BLaER1 (cell line): ENCODE measurements around the gene EXOC3L4.
A peak's percentile ranks its signal among the peaks of the same experiment; 100 is the strongest.

Experiments
- H3K27ac ChIP-seq: shearing (Covaris generic); formaldehyde crosslinking; 2 replicates; pipeline ENCODE4 v1.8.1; 2022
- H3K27me3 ChIP-seq: shearing (Covaris generic); formaldehyde crosslinking; 2 replicates; pipeline ENCODE4 v1.8.1; 2022
- H3K36me3 ChIP-seq: shearing (Covaris generic); formaldehyde crosslinking; 2 replicates; pipeline ENCODE4 v1.8.1; 2022
- H3K4me1 ChIP-seq: shearing (Covaris generic); formaldehyde crosslinking; 2 replicates; pipeline ENCODE4 v1.8.1; 2022
- H3K4me2 ChIP-seq: shearing (Covaris generic); formaldehyde crosslinking; 2 replicates; pipeline ENCODE4 v1.8.1; 2022
- H3K4me3 ChIP-seq: shearing (Covaris generic); formaldehyde crosslinking; 2 replicates; pipeline ENCODE4 v1.8.1; 2022
- H3K9ac ChIP-seq: shearing (Covaris generic); formaldehyde crosslinking; 2 replicates; pipeline ENCODE4 v1.8.1; 2022
- H3K9me3 ChIP-seq: shearing (Covaris generic); formaldehyde crosslinking; 2 replicates; pipeline ENCODE4 v1.8.1; 2022
- H4K20me1 ChIP-seq: shearing (Covaris generic); formaldehyde crosslinking; 2 replicates; pipeline ENCODE4 v1.8.1; 2022
- Cebpa-rat ChIP-seq: shearing (Covaris generic); IDR thresholded peaks from 2 replicates; pipeline ENCODE4 v1.8.1; 2022

The EXOC3L4 gene

DNA sequence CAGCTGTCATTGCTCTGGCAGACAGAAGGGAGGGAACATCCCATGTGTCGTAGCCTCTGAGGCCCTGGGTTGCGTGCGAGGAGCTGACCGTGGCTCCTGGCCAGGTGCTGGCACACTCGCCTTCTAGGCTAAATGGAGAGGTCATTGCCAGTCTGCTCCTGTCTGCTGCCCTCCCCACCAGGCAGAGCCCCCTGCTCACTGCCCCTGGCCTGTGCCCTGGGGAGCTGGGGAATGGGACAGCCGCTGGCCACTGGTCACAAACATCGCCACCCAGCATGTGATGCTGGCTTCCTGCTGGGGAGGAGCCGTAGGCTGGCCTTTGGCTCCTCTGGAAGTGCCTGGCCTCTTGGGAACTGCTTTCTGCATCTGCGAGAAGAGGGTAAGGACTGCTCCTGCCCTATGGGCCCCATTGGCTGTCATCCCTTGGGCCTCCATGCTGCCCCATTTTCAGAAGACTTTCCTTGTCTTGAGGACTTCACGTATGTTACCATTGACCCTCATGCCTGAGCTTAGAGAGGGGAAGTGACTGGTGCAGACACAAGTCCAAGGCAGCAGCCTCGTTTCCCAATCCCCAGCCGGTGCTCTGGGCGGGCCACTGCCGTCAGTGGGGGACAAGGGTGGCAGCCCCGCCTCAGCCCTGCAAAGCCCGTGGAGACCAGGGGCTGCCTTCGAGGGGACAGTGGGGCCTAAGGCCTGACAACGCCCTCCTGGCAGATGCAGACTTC lies 26.8 kb downstream of the EXOC3L4 start:
- Histone ChIP-seq H3K4me2 (peak overlapping the region; percentile 100), H3K4me3 (no peak overlapping the region), H3K36me3 (peaks cover 10% of the 10 kb centered on the region), H3K27me3 (no peaks in the 10 kb centered on the region), H4K20me1 (peaks cover 23% of the 10 kb centered on the region), H3K27ac (peak overlapping the region; percentile 74), H3K9me3 (no peaks in the 10 kb centered on the region), H3K4me1 (peaks cover 91% of the 10 kb centered on the region), H3K9ac (0 out of 2 replicates have a peak overlapping the region, but pooled peaks have one; percentile 9)
- TF ChIP-seq Cebpa-rat = no peak

- peaks cover 83% of the 10 kb centered on the region for H3K4me1 ChIP-seq
- peak overlapping the region; percentile 100 for H3K4me2 ChIP-seq
- H3K27me3 ChIP-seq = no peaks in the 10 kb centered on the region
- peaks cover 17% of the 10 kb centered on the region for H3K36me3 ChIP-seq
- peaks cover 29% of the 10 kb centered on the region for H4K20me1 ChIP-seq
- H3K4me3 ChIP-seq = peak overlapping the region; percentile 87
- peak; percentile 51; the same call in 1 of the 2 replicates for TF ChIP-seq Cebpa-rat
- peak overlapping the region; percentile 96 for H3K27ac ChIP-seq
- H3K9me3 ChIP-seq = no peaks in the 10 kb centered on the region
- peak overlapping the region; percentile 92 for H3K9ac ChIP-seq
Measured at GRCh38 chr14:103121846-103122584, 27.5 kb downstream of the EXOC3L4 start.

DNA sequence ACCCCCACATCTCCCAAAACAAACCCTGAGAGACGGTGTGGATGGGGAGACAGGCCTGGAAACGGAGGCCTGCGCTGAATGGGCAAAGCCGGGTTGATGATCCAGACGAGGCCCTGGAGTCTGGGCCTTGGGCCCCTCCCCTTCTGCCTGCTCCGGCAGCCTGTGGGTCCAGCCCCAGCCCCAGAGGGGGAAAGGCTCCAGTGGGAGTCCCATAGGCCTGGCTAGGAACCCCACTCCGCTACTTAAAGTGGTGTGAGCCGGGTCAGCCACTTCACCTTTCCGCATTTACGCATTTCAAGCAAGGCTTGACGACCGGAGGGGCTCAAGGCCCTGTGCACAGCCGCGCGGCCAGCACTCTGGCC lies 28.0 kb downstream of the EXOC3L4 start:
- H3K4me3 ChIP-seq = peak overlapping the region; percentile 87
- H3K27ac ChIP-seq = peak overlapping the region; percentile 96
- H4K20me1 ChIP-seq = peaks cover 32% of the 10 kb centered on the region
- no peak for TF ChIP-seq Cebpa-rat
- H3K9ac ChIP-seq = peak overlapping the region; percentile 92
- peaks cover 22% of the 10 kb centered on the region for H3K36me3 ChIP-seq
- no peaks in the 10 kb centered on the region for H3K9me3 ChIP-seq
- H3K4me1 ChIP-seq = peaks cover 78% of the 10 kb centered on the region
- H3K4me2 ChIP-seq = peak overlapping the region; percentile 100
- no peaks in the 10 kb centered on the region for H3K27me3 ChIP-seq

DNA sequence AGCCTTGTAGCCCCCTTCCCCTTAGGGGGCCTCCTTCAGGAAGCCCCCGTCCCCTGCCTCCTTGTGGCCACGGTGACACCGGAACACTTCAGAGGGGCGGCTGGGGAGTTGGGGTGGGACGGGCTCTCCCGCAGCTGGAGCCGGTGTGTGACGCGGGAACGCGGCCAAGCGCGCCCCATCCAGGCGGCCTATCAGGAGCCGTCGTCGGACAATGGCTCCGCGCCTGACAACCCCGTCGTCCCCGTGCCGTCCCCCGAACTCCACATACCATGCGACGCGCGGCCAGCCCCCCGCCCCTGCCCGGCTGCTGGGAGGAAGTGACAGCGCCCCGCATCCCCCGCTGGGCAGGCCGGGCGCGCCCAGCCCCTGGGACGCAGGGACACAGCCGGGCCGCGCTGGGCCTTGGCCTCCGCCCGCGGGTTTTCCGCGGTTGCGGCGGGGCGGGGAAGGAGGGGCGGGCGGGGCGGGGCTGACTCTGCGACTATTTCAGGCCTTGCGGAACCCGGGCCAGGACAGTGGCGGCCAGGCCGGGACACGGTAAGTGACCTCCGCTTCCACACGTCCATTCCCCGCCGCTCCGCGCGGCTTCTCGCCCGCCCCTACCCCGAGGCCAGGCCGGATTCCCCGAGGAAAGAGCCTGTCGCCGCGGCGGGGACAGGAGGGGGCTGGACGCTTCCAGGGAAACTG lies 28.6 kb downstream of the EXOC3L4 start, which contains the start of gene TNFAIP2:
Gene TNFAIP2, plus strand, starts transcription at position 515 of the 687 bp plus-strand sequence. CDS start 2,997 bp downstream, outside the sequence.
- TF ChIP-seq Cebpa-rat = no peak
- peak within 1 kb of the TSS; percentile 96 for H3K27ac ChIP-seq

DNA sequence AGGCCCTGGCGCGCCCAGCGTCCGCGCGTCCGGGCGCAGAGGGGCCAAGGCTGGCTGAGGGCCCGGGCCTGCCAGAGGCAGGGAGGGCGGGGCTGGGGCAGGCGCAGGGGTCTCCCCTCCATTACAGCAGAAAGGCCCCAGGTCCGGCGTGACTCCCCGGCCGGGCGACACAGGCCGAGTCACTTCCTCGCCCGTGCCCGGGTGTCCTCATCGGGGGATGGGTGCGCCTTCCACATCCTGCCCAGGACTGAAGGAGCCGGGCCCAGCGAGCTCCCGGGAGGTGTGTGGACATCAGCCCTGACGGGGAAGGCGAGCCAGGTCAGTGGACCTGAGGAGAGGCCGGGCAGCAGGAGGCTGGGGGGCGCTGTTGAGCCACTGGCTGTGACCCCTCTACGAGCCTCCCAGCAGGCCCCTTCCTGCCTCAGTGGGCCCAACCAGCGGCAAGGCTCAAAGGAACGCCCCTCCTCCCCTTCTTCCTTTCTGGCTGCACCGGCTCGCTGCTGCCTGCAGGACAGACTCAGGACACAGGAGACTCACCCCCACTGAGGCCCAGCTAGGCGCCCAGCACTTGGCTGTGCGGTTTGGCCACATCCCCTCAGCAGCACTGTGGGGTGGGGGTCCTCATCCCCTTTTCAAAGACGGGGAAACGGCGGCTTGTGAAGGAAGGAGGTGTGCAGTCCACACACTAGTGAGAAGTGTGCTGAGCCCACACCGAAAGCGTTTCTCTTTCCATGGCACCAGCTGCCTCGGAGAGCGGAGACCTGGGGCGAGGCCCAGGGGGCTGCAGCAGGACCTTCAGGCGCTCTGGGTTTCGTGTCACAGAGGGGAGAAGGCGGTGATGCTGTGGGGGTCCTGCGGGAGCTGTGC lies 29.3 kb downstream of the EXOC3L4 start:
- Histone ChIP-seq H3K9ac (peak overlapping the region; percentile 92), H3K4me2 (peak overlapping the region; percentile 100), H3K9me3 (no peaks in the 10 kb centered on the region), H3K27me3 (no peaks in the 10 kb centered on the region), H3K4me1 (peaks cover 79% of the 10 kb centered on the region), H4K20me1 (peaks cover 45% of the 10 kb centered on the region), H3K27ac (peak overlapping the region; percentile 96), H3K36me3 (peaks cover 35% of the 10 kb centered on the region), H3K4me3 (peak overlapping the region; percentile 87)
- TF ChIP-seq Cebpa-rat = no peak

More for the DNA sequence above, 28.6 kb downstream of the EXOC3L4 start, which contains the start of gene TNFAIP2:
- no peaks in the 10 kb centered on the region for H3K9me3 ChIP-seq
- H3K36me3 ChIP-seq = peaks cover 27% of the 10 kb centered on the region
- H3K4me2 ChIP-seq = peak within 1 kb of the TSS; percentile 100
- H4K20me1 ChIP-seq = peaks cover 38% of the 10 kb centered on the region
- H3K4me1 ChIP-seq = peaks cover 79% of the 10 kb centered on the region
- peak within 1 kb of the TSS; percentile 92 for H3K9ac ChIP-seq
- H3K4me3 ChIP-seq = peak within 1 kb of the TSS; percentile 87
- no peaks in the 10 kb centered on the region for H3K27me3 ChIP-seq

DNA sequence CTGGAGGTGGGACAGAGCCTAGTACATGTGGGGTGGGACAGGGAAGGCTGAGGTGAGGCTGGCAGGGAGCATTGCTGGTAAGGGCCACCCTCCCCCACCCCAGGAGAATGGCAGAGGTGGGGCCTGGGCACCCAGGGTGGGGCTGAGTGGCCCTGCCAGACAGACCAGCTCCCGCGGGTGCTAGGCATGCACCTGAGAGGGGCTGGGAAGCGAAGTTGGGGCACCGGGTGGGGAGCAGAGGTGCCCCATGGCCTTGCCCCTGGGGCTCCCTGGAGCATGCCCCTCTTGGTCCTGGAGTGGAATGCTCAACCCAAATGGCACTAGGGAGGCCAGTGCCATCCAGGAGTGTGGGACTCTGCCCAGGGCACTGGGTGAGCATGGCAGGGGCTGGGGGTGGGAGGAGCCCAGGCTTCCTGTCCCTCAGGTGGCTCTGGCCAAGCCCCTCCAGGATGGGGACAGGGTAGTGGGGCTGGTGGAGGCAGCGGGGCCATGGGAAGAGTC lies 30.0 kb downstream of the EXOC3L4 start:
- no peak for TF ChIP-seq Cebpa-rat
- Histone ChIP-seq H3K27me3 (no peaks in the 10 kb centered on the region), H3K36me3 (peaks cover 42% of the 10 kb centered on the region), H3K27ac (peak overlapping the region; percentile 96), H3K9me3 (no peaks in the 10 kb centered on the region), H3K4me1 (peaks cover 75% of the 10 kb centered on the region), H3K4me3 (peak overlapping the region; percentile 87), H3K9ac (peak overlapping the region; percentile 92), H3K4me2 (peak overlapping the region; percentile 100), H4K20me1 (peaks cover 52% of the 10 kb centered on the region)

DNA sequence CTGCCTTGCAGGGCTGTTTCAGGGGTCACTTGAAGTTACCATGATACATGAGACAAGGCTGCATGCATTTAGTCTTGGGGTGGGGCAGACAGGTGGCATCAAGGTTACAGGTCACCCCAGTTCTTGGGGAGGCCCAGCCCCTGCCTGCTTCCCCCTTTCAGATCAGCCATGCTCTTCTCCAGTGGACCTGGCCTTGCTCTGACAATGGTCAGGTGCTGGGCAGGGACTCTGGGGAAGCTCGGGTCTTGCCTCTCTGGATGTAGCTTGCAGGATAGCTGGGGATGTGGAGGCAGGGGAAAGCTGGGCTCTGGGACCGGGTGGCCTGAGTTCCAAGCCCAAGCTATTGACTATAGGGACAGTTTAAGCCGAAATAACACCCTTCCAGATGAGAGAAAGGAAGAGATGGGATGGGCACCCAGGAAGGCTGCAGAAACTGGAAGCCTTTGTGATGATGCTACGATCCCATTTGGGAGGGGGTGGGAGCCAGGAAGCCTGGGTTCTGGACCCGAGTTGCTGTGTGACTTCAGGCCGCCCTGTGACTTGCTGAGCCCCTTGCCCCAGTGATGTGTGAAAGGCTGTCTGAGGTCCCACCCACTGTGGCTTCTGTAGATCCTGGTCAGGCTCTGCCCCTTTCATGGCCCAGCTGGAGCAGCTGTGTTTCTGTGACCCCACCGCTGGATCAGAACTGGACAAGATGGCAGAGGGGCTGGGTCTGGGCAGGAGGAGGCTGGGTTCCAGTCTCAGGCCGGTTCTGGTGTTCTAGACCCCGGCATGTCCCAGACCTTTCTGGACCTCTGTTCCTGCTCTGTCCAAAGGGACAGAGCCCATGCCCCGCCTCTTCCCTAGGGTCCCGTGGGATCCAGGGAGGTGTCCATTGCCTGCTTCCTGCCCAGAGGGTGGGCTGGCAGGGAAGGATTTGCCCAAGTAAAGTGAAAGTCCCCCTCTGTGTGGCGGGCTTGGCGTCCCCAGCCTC lies 30.9 kb downstream of the EXOC3L4 start:
- peak overlapping the region; percentile 96 for H3K27ac ChIP-seq
- H3K4me1 ChIP-seq = peaks cover 66% of the 10 kb centered on the region
- peaks cover 61% of the 10 kb centered on the region for H4K20me1 ChIP-seq
- H3K4me2 ChIP-seq = peak overlapping the region; percentile 100
- H3K4me3 ChIP-seq = peak overlapping the region; percentile 87
- peaks cover 50% of the 10 kb centered on the region for H3K36me3 ChIP-seq
- H3K9ac ChIP-seq = 0 out of 2 replicates have a peak overlapping the region, but pooled peaks have one; percentile 10
- H3K27me3 ChIP-seq = no peaks in the 10 kb centered on the region
- no peak for TF ChIP-seq Cebpa-rat
- no peaks in the 10 kb centered on the region for H3K9me3 ChIP-seq
